Central memory CD8-positive, alpha-beta T cell (primary cell): ENCODE data around the gene PLEKHG5.
A peak's percentile ranks its signal among the peaks of the same experiment; 100 is the strongest.

Experiments used
- ATAC-seq: fragments of 150-1000 bp; cut with Tn5 transposase; replicated peaks from 2 replicates; pipeline ENCODE4 v1.10.0; 2022; ENCODE audit warnings: mild to moderate bottlenecking, moderate FRiP score, moderate number of reproducible peaks; ENCODE audit not compliant: poor library complexity, severe bottlenecking; ENCODE audit errors: extremely low read depth
- DNase-seq, 2 donors: peaks; one replicate each; pipeline ENCODE4 v3.0.0; 2021; ENCODE audit warnings: low spot score in 2 of 2
- H3K27ac Mint-ChIP-seq: one replicate; pipeline ENCODE4 v1.8.0; 2022; ENCODE audit warnings: low read depth, mild to moderate bottlenecking, moderate library complexity, mixed read lengths
- H3K27me3 Mint-ChIP-seq: one replicate; pipeline ENCODE4 v1.8.0; 2022; ENCODE audit warnings: mixed read lengths
- H3K36me3 Mint-ChIP-seq: one replicate; pipeline ENCODE4 v1.8.0; 2022; ENCODE audit warnings: mild to moderate bottlenecking, moderate library complexity, mixed read lengths; ENCODE audit not compliant: insufficient read depth
- H3K4me1 Mint-ChIP-seq: one replicate; pipeline ENCODE4 v1.8.0; 2022; ENCODE audit warnings: mixed read lengths
- H3K4me3 Mint-ChIP-seq: one replicate; pipeline ENCODE4 v1.8.0; 2022; ENCODE audit warnings: mild to moderate bottlenecking, moderate library complexity, mixed read lengths
- H3K9me3 Mint-ChIP-seq: one replicate; pipeline ENCODE4 v1.8.0; 2022; ENCODE audit warnings: mixed read lengths

PLEKHG5 gene

GRCh38 chr1:6490181-6491080 lies 1.0 kb downstream of the PLEKHG5 start:
- peaks cover 35% of the 10 kb centered on the region for H3K27me3 Mint-ChIP-seq
- H3K27ac Mint-ChIP-seq: no peak overlapping the region
- peaks cover 22% of the 10 kb centered on the region for H3K4me1 Mint-ChIP-seq
- DNase-seq: no peak
- peak overlapping the region; percentile 51 for H3K4me3 Mint-ChIP-seq
- no peaks in the 10 kb centered on the region for H3K9me3 Mint-ChIP-seq
- ATAC-seq: peak; percentile 48
- no peaks in the 10 kb centered on the region for H3K36me3 Mint-ChIP-seq

- H3K36me3 Mint-ChIP-seq: no peaks in the 10 kb centered on the region
- ATAC-seq: peak; percentile 58
- peaks cover 37% of the 10 kb centered on the region for H3K27me3 Mint-ChIP-seq
- H3K4me3 Mint-ChIP-seq: peak overlapping the region; percentile 51
- H3K4me1 Mint-ChIP-seq: peaks cover 22% of the 10 kb centered on the region
- DNase-seq: peak; percentile 58
- H3K27ac Mint-ChIP-seq: no peak overlapping the region
- H3K9me3 Mint-ChIP-seq: no peaks in the 10 kb centered on the region
Measured at GRCh38 chr1:6489799-6490180, 1.7 kb downstream of the PLEKHG5 start.

- H3K36me3 Mint-ChIP-seq: no peaks in the 10 kb centered on the region
- H3K9me3 Mint-ChIP-seq: no peaks in the 10 kb centered on the region
- no peak overlapping the region for H3K4me3 Mint-ChIP-seq
- no peak for ATAC-seq
- no peak overlapping the region for H3K27ac Mint-ChIP-seq
- H3K27me3 Mint-ChIP-seq: peaks cover 41% of the 10 kb centered on the region
- no peak for DNase-seq
- peaks cover 22% of the 10 kb centered on the region for H3K4me1 Mint-ChIP-seq
Measured at GRCh38 chr1:6489383-6489765, 2.1 kb downstream of the PLEKHG5 start.

- DNase-seq (no peak), ATAC-seq (no peak)
- no peaks in the 10 kb centered on the region for H3K9me3 Mint-ChIP-seq
- H3K4me1 Mint-ChIP-seq: peaks cover 22% of the 10 kb centered on the region
- peaks cover 45% of the 10 kb centered on the region for H3K27me3 Mint-ChIP-seq
- H3K27ac Mint-ChIP-seq: no peak overlapping the region
- no peak overlapping the region for H3K4me3 Mint-ChIP-seq
- H3K36me3 Mint-ChIP-seq: no peaks in the 10 kb centered on the region
Measured at GRCh38 chr1:6488602-6489382, 2.7 kb downstream of the PLEKHG5 start.

- Mint-ChIP-seq H3K27ac (no peak overlapping the region), H3K9me3 (no peaks in the 10 kb centered on the region), H3K4me1 (peaks cover 22% of the 10 kb centered on the region), H3K4me3 (no peak overlapping the region), H3K27me3 (peaks cover 45% of the 10 kb centered on the region), H3K36me3 (no peaks in the 10 kb centered on the region)
- ATAC-seq: no peak
- DNase-seq: no peak
Measured at GRCh38 chr1:6487804-6488484, 3.5 kb downstream of the PLEKHG5 start.

GRCh38 chr1:6486433-6487011 lies 4.9 kb downstream of the PLEKHG5 start:
- Mint-ChIP-seq H3K4me3 (peak overlapping the region; percentile 62), H3K27ac (no peak overlapping the region), H3K27me3 (peaks cover 49% of the 10 kb centered on the region), H3K9me3 (no peaks in the 10 kb centered on the region), H3K36me3 (no peaks in the 10 kb centered on the region), H3K4me1 (peaks cover 18% of the 10 kb centered on the region)
- DNase-seq: peak; percentile 71 to 81
- ATAC-seq: peak; percentile 76

GRCh38 chr1:6485168-6486101 lies 6.0 kb downstream of the PLEKHG5 start:
- no peaks in the 10 kb centered on the region for H3K36me3 Mint-ChIP-seq

GRCh38 chr1:6484826-6485167 lies 6.7 kb downstream of the PLEKHG5 start:
- no peaks in the 10 kb centered on the region for H3K9me3 Mint-ChIP-seq
- no peaks in the 10 kb centered on the region for H3K36me3 Mint-ChIP-seq

More at GRCh38 chr1:6485168-6486101, 6.0 kb downstream of the PLEKHG5 start:
- Mint-ChIP-seq H3K4me1 (peaks cover 13% of the 10 kb centered on the region), H3K4me3 (peak overlapping the region; percentile 62), H3K27me3 (peaks cover 44% of the 10 kb centered on the region), H3K27ac (no peak overlapping the region), H3K9me3 (no peaks in the 10 kb centered on the region)
- no peak for DNase-seq
- ATAC-seq: no peak

GRCh38 chr1:6483761-6484117 lies 7.7 kb downstream of the PLEKHG5 start:
- Mint-ChIP-seq H3K4me3 (no peak overlapping the region), H3K27me3 (peaks cover 44% of the 10 kb centered on the region), H3K4me1 (peaks cover 7% of the 10 kb centered on the region), H3K9me3 (no peaks in the 10 kb centered on the region), H3K36me3 (no peaks in the 10 kb centered on the region), H3K27ac (no peak overlapping the region)
- ATAC-seq (no peak), DNase-seq (no peak)

More at GRCh38 chr1:6484826-6485167, 6.7 kb downstream of the PLEKHG5 start:
- ATAC-seq (no peak), DNase-seq (no peak)
- Mint-ChIP-seq H3K27me3 (peaks cover 44% of the 10 kb centered on the region), H3K4me1 (peaks cover 7% of the 10 kb centered on the region), H3K4me3 (no peak overlapping the region), H3K27ac (no peak overlapping the region)

GRCh38 chr1:6483017-6483760 lies 8.3 kb downstream of the PLEKHG5 start:
- ATAC-seq (no peak), DNase-seq (no peak)
- H3K27me3 Mint-ChIP-seq: peaks cover 44% of the 10 kb centered on the region
- no peak overlapping the region for H3K4me3 Mint-ChIP-seq
- no peaks in the 10 kb centered on the region for H3K36me3 Mint-ChIP-seq
- H3K4me1 Mint-ChIP-seq: peaks cover 7% of the 10 kb centered on the region
- H3K27ac Mint-ChIP-seq: no peak overlapping the region
- H3K9me3 Mint-ChIP-seq: no peaks in the 10 kb centered on the region

- H3K36me3 Mint-ChIP-seq: no peaks in the 10 kb centered on the region
- ATAC-seq (no peak), DNase-seq (no peak)
- H3K4me3 Mint-ChIP-seq: no peak overlapping the region
- no peak overlapping the region for H3K27ac Mint-ChIP-seq
- peaks cover 32% of the 10 kb centered on the region for H3K27me3 Mint-ChIP-seq
- H3K4me1 Mint-ChIP-seq: peaks cover 7% of the 10 kb centered on the region
- no peaks in the 10 kb centered on the region for H3K9me3 Mint-ChIP-seq
Measured at GRCh38 chr1:6481820-6482219, 9.6 kb downstream of the PLEKHG5 start.
